ENCODE measurements around the gene ZNF554.
"Not testable (repeated sequence)": the region's sequence is repeated elsewhere in the genome, so short reads cannot be mapped to it uniquely, and the experiment has no call there.

Gene ZNF554

GRCh38 chr19:2790557-2791271 lies 29.0 kb upstream of the ZNF554 start:
- no peak for DNase-seq (ENCODE audit: low spot score)

- DNase-seq (ENCODE audit: low spot score): no peak
These were observed 28.2 kb upstream of the ZNF554 start for GRCh38 chr19:2791440-2791839.

- DNase-seq (ENCODE audit: low spot score): no peak
These were observed 27.8 kb upstream of the ZNF554 start for GRCh38 chr19:2791876-2792275.

GRCh38 chr19:2792666-2793065 lies 27.0 kb upstream of the ZNF554 start:
- DNase-seq (ENCODE audit: low spot score): not testable (repeated sequence)

- DNase-seq (ENCODE audit: low spot score): no peak
These were observed 26.5 kb upstream of the ZNF554 start for GRCh38 chr19:2793126-2793525.

GRCh38 chr19:2793577-2793976 lies 26.1 kb upstream of the ZNF554 start:
- DNase-seq (ENCODE audit: low spot score): no peak

- no peak for DNase-seq (ENCODE audit: low spot score)
These were observed 23.6 kb upstream of the ZNF554 start for GRCh38 chr19:2795827-2796658.

- DNase-seq (ENCODE audit: low spot score): no peak
These were observed 22.9 kb upstream of the ZNF554 start for GRCh38 chr19:2796659-2797266.

- DNase-seq (ENCODE audit: low spot score): no peak
These were observed 22.4 kb upstream of the ZNF554 start for GRCh38 chr19:2797280-2797679.

- no peak for DNase-seq (ENCODE audit: low spot score)
These were observed 21.4 kb upstream of the ZNF554 start for GRCh38 chr19:2798158-2798685.

GRCh38 chr19:2798733-2799132 lies 20.9 kb upstream of the ZNF554 start:
- peak; percentile 5 for DNase-seq (ENCODE audit: low spot score)

GRCh38 chr19:2799273-2800020 lies 20.2 kb upstream of the ZNF554 start:
- no peak for DNase-seq (ENCODE audit: low spot score)

GRCh38 chr19:2800506-2800905 lies 19.2 kb upstream of the ZNF554 start:
- no peak for DNase-seq (ENCODE audit: low spot score)

GRCh38 chr19:2802826-2803225 lies 16.8 kb upstream of the ZNF554 start:
- no peak for DNase-seq (ENCODE audit: low spot score)

GRCh38 chr19:2803486-2804155 lies 16.0 kb upstream of the ZNF554 start:
- DNase-seq (ENCODE audit: low spot score): no peak

- DNase-seq (ENCODE audit: low spot score): no peak
These were observed 15.3 kb upstream of the ZNF554 start for GRCh38 chr19:2804156-2805004.

- no peak for DNase-seq (ENCODE audit: low spot score)
These were observed 14.3 kb upstream of the ZNF554 start for GRCh38 chr19:2805261-2805900.

GRCh38 chr19:2805991-2806649 lies 13.5 kb upstream of the ZNF554 start:
- no peak for DNase-seq (ENCODE audit: low spot score)

GRCh38 chr19:2806736-2807378 lies 12.8 kb upstream of the ZNF554 start:
- no peak for DNase-seq (ENCODE audit: low spot score)

Measured in kidney tubule cell (primary cell).